MCF 10A (cell line): Measurements from ENCODE around the gene ELOVL5. TPM values are rescaled to one million over a fixed set of nuclear protein-coding genes. Genes with fewer than 3 reads are reported as not detected.

Source experiments
- BruUV-seq: library from RNA; stranded (reverse); fragments of 400-500 nt; replicated peaks from 2 replicates; lab custom pipeline; 2021; lab: Mats Ljungman, UMichigan
- CTCF ChIA-PET: fragments of 300-600 bp; sonication (Branson Sonifier 250); formaldehyde crosslinking; extraction: SDS; loops from one replicate; lab custom pipeline; 2021; ENCODE audit warnings: antibody characterized with exemption, inconsistent platforms; lab: Yijun Ruan, JAX
- POLR2A ChIA-PET: fragments of 300-600, 350-650 bp; sonication (Branson Sonifier 250); formaldehyde crosslinking; extraction: SDS; loops from one replicate; lab custom pipeline; 2020; ENCODE audit warnings: antibody characterized with exemption, inconsistent platforms; lab: Yijun Ruan, JAX
- DNase-seq: peaks from one replicate; pipeline ENCODE4 v3.0.0-alpha.2; 2018; ENCODE audit not compliant: unreplicated experiment
- H3K27ac Mint-ChIP-seq: one replicate; pipeline ENCODE4 v1.8.0; 2022; ENCODE audit warnings: mild to moderate bottlenecking, low read depth, mixed read lengths; ENCODE audit not compliant: unreplicated experiment
- H3K27me3 Mint-ChIP-seq: one replicate; pipeline ENCODE4 v1.8.0; 2022; ENCODE audit warnings: mixed read lengths; ENCODE audit not compliant: insufficient read depth, unreplicated experiment
- H3K36me3 Mint-ChIP-seq: one replicate; pipeline ENCODE4 v1.8.0; 2022; ENCODE audit warnings: mild to moderate bottlenecking, moderate library complexity, mixed read lengths; ENCODE audit not compliant: insufficient read depth, unreplicated experiment
- H3K4me1 Mint-ChIP-seq: one replicate; pipeline ENCODE4 v1.8.0; 2022; ENCODE audit warnings: mixed read lengths; ENCODE audit not compliant: insufficient read depth, unreplicated experiment
- H3K4me3 Mint-ChIP-seq: one replicate; pipeline ENCODE4 v1.8.0; 2022; ENCODE audit warnings: mild to moderate bottlenecking, moderate library complexity, mixed read lengths; ENCODE audit not compliant: unreplicated experiment
- H3K9me3 Mint-ChIP-seq: one replicate; pipeline ENCODE4 v1.8.0; 2022; ENCODE audit warnings: mixed read lengths; ENCODE audit not compliant: unreplicated experiment
- intact Hi-C: fragments of 100-400 bp; cut with micrococcal nuclease; formaldehyde crosslinking; loops from 2 replicates; pipeline ENCODE4 v1.14.1; 2022
- total RNA-seq: library from RNA; stranded (reverse); gene quantifications from 2 replicates; pipeline ENCODE4 v1.2.3, GENCODE V29; 2022
- TF ChIP-seq, protein P1 (sequence below): fragments of 200-600 bp; IDR thresholded peaks from one replicate; pipeline ENCODE4 v1.8.0; 2022; ENCODE audit warnings: antibody characterized with exemption, mild to moderate bottlenecking; ENCODE audit not compliant: unreplicated experiment

The ELOVL5 gene
- total RNA-seq, 1 experiment from 2014 or later: 58.3 TPM

DNA sequence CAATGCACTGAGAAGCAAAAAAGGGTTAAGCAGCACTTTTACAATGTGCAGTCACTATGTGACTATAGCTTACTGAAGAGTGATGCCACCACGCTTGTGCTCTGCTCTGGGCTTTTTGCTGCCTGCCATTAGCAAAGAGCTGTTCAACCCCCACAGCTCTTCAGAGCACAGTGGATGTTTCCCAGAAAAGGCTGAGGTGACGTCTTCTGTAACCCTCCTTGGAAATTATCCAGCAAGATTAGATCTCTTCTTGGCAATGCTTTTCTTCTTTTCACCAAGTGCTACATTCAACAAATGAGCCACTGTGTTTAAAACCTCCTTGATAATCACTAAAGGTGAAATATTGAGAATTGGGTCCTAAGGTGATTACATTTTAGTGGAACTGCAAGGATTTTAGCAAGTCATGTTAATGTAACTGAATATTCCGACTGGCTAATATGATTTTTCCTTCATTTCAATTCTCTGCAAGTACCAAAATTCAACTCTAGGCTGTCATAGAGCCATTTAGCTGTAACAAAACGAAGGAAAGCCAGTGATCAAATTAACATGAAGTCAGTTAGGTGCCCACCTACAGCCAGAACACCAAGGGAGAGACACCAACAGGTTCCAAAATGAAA, 34.9 kb downstream of the ELOVL5 start:
- Mint-ChIP-seq H3K36me3 (peaks cover 6% of the 10 kb centered on the region), H3K27ac (peak overlapping the region; percentile 51), H3K4me1 (peaks cover 29% of the 10 kb centered on the region), H3K4me3 (no peak overlapping the region), H3K27me3 (no peaks in the 10 kb centered on the region), H3K9me3 (no peaks in the 10 kb centered on the region)
- intact Hi-C loops: no loop called here
- TF ChIP-seq, protein P1, sequence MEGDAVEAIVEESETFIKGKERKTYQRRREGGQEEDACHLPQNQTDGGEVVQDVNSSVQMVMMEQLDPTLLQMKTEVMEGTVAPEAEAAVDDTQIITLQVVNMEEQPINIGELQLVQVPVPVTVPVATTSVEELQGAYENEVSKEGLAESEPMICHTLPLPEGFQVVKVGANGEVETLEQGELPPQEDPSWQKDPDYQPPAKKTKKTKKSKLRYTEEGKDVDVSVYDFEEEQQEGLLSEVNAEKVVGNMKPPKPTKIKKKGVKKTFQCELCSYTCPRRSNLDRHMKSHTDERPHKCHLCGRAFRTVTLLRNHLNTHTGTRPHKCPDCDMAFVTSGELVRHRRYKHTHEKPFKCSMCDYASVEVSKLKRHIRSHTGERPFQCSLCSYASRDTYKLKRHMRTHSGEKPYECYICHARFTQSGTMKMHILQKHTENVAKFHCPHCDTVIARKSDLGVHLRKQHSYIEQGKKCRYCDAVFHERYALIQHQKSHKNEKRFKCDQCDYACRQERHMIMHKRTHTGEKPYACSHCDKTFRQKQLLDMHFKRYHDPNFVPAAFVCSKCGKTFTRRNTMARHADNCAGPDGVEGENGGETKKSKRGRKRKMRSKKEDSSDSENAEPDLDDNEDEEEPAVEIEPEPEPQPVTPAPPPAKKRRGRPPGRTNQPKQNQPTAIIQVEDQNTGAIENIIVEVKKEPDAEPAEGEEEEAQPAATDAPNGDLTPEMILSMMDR: no peak
- ChIA-PET POLR2A (interaction anchor here (0.7 to 1.0 kb wide), 4 partner anchors 10 to 719 kb away, joined by 3 to 4 read pairs (median 4); no protein-coding TSS in a partner anchor), CTCF (interaction anchor here (1.1 to 1.4 kb wide), 2 partner anchors 14 to 170 kb away, joined by 3 to 6 read pairs; no protein-coding TSS in a partner anchor)
- BruUV-seq: no TSS peak
- DNase-seq: peak; percentile 67

DNA sequence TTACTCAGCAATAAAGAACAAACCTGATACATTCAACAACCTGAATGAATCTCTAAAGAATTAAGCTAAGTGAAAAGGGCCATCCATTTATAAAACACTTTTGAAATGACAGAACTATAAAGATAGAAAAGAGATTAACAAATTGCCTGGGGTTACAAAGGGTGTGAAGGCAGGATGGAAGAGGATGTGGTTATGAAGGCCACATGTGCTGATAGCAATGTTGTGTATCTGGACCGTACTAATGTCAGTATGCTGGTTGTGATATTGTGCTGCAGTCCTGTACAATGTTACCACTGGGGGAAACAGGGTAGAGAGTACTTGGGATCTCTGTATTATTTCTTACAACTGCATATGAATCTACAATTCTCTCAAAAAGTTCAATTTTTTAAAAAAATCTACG, 36.4 kb downstream of the ELOVL5 start:
- peak overlapping the region; percentile 74 for H3K27ac Mint-ChIP-seq
- ChIA-PET CTCF (interaction anchor here (1.4 kb wide), 1 partner anchor 13 kb away, joined by 3 read pairs; no protein-coding TSS in a partner anchor), POLR2A (interaction anchor here (0.6 kb wide), 2 partner anchors 196 to 422 kb away, joined by 3 to 4 read pairs; no protein-coding TSS in a partner anchor)
- BruUV-seq: no TSS peak
- H3K9me3 Mint-ChIP-seq: no peaks in the 10 kb centered on the region
- peaks cover 6% of the 10 kb centered on the region for H3K36me3 Mint-ChIP-seq
- TF ChIP-seq, protein P1: no peak
- no peak for DNase-seq
- no peaks in the 10 kb centered on the region for H3K27me3 Mint-ChIP-seq
- H3K4me3 Mint-ChIP-seq: no peak overlapping the region
- intact Hi-C loops: no loop called here
- H3K4me1 Mint-ChIP-seq: peaks cover 37% of the 10 kb centered on the region

DNA sequence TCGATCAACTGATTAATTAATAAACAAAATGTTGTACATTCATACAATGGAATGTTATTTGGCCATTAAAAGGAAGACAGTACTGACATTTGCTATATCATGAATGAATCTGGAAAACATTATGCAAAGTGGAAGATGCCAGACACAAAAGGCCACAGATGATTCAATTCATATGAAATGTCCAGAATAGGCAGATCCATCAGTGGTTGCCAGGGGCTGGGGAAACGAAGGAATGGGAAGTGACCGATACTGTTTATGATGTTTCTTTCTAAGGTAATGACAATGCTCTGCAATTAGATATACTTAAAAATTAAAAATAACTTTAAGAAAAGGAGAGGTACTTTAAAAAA, 37.2 kb downstream of the ELOVL5 start:
- peak overlapping the region; percentile 74 for H3K27ac Mint-ChIP-seq
- no peak overlapping the region for H3K4me3 Mint-ChIP-seq
- no peak for DNase-seq
- ChIA-PET CTCF (no interaction called here), POLR2A (interaction anchor here (0.6 to 3.7 kb wide), 3 partner anchors 11 to 195 kb away, joined by 4 to 44 read pairs (median 5); no protein-coding TSS in a partner anchor)
- BruUV-seq: no TSS peak
- H3K4me1 Mint-ChIP-seq: peaks cover 42% of the 10 kb centered on the region
- H3K36me3 Mint-ChIP-seq: peaks cover 6% of the 10 kb centered on the region
- H3K27me3 Mint-ChIP-seq: no peaks in the 10 kb centered on the region
- H3K9me3 Mint-ChIP-seq: no peaks in the 10 kb centered on the region
- intact Hi-C loops: no loop called here
- TF ChIP-seq, protein P1: no peak

DNA sequence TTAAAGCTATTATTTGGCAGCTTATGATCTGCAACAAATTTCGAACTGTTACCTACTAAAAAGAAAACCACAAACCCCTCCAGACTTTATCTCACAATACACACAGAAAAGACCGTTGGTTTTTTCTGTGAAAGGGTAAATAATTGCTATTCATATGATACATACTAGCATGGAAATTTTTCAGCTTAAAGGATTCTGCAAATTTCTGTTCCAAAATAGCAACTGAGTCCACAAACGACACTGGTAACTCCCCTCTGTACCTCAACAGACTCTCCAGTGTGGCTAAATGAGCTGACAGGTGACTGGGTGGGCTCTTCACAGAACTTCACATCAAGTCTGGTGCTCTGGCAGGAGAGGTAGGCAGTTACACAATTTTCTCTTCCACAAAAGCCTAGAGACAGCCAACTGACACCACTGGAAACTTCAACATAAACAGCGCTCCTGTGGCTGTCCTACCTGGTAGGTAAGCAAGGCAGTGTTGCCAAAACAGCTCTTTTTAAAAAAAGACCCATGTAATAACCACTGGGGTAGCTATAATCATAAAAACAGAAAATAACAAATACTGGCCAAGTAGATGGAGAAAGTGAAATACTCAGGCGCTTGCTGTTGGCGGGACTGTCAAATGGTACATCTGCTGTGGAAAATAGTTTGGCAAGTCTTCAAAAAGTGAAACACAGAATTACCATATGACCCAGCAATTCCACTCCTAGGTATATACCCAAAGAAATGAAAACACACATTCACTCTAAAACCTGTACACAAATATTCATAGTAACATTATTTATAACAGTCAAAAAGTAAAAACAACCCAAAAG, 37.8 kb downstream of the ELOVL5 start:
- ChIA-PET POLR2A (interaction anchor here (0.7 to 3.7 kb wide), 4 partner anchors 12 to 142 kb away, joined by 3 to 44 read pairs (median 10); partner anchors contain the start of gene ELOVL5), CTCF (interaction anchor here (1.1 to 1.5 kb wide), 3 partner anchors 11 to 155 kb away, joined by 3 to 6 read pairs (median 4); no protein-coding TSS in a partner anchor)
- DNase-seq: no peak
- Mint-ChIP-seq H3K4me1 (peaks cover 46% of the 10 kb centered on the region), H3K36me3 (peaks cover under 1% of the 10 kb centered on the region), H3K27ac (peak overlapping the region; percentile 74), H3K4me3 (no peak overlapping the region), H3K27me3 (no peaks in the 10 kb centered on the region), H3K9me3 (no peaks in the 10 kb centered on the region)
- TF ChIP-seq, protein P1: no peak
- intact Hi-C loops: no loop called here
- no TSS peak for BruUV-seq
